Adrenal gland (tissue), 5 donors: ENCODE results near the gene POLR2J2.
"Not testable (repeated sequence)": the region's sequence is repeated elsewhere in the genome, so short reads cannot be mapped to it uniquely, and the experiment has no call there.

ENCODE experiments used
- POLR2A ChIP-seq, 2 donors: fragments of 450-650 bp; IDR thresholded peaks; one replicate each; pipeline ENCODE4 v1.6.1; 2017; ENCODE audit warnings: antibody characterized with exemption in 2 of 2, mild to moderate bottlenecking in 2 of 2, moderate library complexity in 1 of 2
- TF ChIP-seq, protein P1 (sequence below), 6 experiments: fragments of 450-650 bp in 4 of 6; fragments of 200-600 bp in 2 of 6; sonication (generic) in 1 of 6; IDR thresholded peaks; 1 replicate in 5 of 6; 2 replicates in 1 of 6; pipeline versions ENCODE4 v1.5.1 to v1.8.0; 2016 to 2021; ENCODE audit warnings: antibody characterized with exemption in 6 of 6, mild to moderate bottlenecking in 2 of 6, moderate library complexity in 1 of 6
- donor health status: DM: no; HTN: no; CAD: no.

DNA sequence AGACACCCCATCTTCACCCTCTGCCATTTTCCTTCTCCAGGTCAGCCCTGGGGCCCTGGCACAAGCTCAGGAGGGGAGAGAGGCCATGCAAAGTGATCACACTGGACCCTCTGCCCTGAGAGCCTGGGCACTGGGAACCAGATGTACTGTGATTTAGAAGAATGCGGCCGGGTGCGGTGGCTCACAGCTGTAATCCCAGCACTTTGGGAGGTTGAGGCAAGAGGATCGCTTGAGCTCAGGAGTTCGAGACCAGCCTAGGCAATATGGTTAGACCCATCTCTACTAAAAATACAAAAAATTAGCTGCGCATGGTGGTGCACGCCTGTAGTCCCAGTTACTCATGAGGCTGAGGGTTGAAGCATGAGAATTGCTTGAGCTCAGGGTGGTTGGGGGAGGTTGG is 23.6 kb downstream of the POLR2J2 start:
- TF ChIP-seq, protein P1, sequence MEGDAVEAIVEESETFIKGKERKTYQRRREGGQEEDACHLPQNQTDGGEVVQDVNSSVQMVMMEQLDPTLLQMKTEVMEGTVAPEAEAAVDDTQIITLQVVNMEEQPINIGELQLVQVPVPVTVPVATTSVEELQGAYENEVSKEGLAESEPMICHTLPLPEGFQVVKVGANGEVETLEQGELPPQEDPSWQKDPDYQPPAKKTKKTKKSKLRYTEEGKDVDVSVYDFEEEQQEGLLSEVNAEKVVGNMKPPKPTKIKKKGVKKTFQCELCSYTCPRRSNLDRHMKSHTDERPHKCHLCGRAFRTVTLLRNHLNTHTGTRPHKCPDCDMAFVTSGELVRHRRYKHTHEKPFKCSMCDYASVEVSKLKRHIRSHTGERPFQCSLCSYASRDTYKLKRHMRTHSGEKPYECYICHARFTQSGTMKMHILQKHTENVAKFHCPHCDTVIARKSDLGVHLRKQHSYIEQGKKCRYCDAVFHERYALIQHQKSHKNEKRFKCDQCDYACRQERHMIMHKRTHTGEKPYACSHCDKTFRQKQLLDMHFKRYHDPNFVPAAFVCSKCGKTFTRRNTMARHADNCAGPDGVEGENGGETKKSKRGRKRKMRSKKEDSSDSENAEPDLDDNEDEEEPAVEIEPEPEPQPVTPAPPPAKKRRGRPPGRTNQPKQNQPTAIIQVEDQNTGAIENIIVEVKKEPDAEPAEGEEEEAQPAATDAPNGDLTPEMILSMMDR (IDR thresholded peaks at IDR 0.05), result not testable (repeated sequence)
- not testable (repeated sequence) for TF ChIP-seq POLR2A (IDR thresholded peaks at IDR 0.05)
